Head of caudate nucleus (tissue), 42 donors: Measurements from ENCODE around the gene SLIRP.
"Not testable (repeated sequence)": the region's sequence is repeated elsewhere in the genome, so short reads cannot be mapped to it uniquely, and the experiment has no call there.

Source experiments
- DNase-seq, 42 donors: peaks; one replicate each; pipeline versions ENCODE4 v3.0.0 to v3.0.0-alpha.2; 2020 to 2021; ENCODE audit warnings: mixed read lengths in 7 of 42
- intact Hi-C: fragments of 100-400 bp; cut with DNase I; formaldehyde crosslinking; loops from one replicate; pipeline ENCODE4 v1.15.0; 2022

SLIRP gene

DNA sequence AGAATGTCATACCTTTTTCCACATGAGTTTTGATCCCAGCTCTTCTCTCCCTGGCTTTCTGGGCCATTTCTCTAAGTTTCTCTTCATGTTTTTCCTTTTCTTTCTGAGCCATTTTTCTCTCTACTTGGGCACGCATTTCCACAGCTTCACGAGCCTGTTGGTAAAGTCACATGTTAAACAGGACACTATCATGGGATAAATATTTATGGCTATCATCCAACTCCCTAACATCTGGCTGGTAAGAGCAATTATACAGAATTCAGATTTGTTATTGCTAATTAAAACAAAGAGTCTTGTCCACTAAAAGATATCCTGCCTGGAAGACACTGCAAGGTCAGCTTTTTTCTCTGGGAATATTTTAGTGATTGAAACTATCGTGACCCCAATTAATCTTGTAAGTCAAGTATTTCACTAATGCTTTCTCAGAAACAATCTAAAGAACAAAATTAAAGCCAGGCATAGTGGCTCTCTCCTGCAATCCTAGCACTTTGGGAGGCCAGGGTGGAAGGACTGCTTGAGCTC is 23.1 kb downstream of the SLIRP start:
- intact Hi-C loops, result no loop called here

DNA sequence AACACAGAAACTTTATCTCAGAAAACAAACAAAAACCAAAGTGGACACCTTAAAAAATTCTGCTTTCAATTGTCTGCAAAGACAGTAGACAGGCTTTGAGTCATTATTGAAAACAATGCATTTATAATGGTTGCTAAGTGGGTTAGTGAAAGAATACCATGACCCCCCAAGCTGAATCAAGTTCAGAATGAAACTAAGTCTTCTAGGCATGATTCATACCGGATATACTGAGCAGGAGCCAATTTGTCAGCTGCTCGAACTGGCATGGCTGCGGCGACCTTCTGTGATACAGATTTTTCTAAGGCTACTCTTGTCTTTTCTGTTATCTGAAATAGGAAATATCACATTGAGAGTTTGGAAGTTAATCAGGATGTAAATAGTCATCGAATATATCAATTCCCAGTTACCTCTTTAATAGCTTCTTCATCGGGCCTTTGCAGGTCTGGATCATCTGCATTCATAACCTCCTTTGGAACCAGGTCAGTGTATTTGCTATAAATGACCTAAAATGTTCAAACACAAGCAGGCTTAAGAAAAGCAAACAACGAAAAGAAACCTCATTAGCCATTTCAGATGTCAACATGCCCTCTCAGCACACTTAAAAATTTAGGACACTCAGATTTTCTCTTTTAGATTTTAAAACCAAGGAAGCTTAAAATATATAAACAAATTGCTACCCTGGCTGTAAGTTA is 30.8 kb downstream of the SLIRP start:
- DNase-seq, result peak in 6 of 42 donors; percentile 4 to 62 (median 30)
- intact Hi-C loops, result no loop called here

More for the DNA sequence above, 23.1 kb downstream of the SLIRP start:
- DNase-seq, result no peak

DNA sequence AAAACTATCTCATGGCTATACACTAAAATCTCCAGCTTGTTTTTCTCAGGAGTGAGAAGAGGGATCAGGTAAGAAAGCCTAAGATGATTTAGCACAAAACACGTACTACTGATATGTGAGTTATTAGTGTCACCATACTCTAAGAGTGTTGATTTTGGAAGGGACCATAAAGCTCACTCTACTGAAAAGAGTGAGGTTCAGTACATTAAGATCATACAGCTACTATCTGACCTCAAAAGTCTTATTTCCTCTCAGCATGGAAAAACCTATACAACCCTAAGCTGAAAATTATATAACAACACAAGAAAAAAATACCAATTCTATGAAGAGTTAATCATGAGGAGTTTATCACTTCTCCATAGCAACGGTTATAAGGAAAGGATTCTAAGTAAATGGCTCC is 33.5 kb downstream of the SLIRP start:
- intact Hi-C loops, result no loop called here
- no peak for DNase-seq

DNA sequence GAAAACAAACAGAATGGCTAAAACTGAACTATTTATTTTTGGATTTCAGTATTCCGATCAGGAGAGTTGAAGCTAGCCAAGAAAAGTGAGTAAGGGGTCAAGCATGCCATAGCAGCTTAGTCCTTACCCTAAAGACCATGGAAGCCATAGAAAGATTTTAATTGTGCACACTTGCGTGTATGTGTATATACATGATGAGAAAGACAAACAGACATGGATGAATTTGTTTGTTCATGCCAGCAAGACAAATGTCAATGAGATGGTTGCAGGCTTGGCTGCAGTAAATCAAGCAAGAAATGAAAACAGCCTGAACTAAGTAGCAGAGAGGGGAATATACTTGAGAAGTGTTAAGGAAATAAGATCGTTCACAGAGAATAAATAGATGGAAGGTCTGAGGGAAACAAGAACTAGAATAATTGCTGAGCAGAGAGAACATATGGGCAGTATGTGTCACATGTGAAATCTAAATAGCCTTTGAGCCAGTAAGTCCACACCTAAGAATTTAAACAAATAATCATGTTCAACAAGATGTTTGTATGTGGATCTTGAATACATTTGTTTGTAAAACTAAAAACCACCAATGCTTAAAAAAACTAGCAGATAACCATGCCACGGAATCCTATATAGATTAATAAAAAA is 38.3 kb downstream of the SLIRP start:
- no peak for DNase-seq
- intact Hi-C loops, result no loop called here

DNA sequence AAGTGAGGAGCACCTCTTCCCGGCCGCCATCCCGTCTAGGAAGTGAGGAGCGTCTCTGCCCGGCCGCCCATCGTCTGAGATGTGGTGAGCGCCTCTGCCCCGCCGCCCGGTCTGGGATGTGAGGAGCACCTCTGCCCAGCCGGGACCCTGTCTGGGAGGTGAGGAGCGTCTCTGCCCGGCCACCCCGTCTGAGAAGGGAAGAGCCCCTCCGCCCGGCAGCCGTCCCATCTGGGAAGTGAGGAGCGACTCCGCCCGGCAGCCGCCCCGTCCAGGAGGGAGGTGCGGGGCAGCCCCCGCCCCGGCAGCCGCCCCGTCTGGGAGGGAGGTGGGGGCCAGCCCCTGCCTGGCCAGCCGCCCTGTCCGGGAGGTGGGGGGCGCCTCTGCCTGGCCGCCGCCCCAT is 39.5 kb downstream of the SLIRP start:
- intact Hi-C loops, DNase-seq: not testable (repeated sequence)

DNA sequence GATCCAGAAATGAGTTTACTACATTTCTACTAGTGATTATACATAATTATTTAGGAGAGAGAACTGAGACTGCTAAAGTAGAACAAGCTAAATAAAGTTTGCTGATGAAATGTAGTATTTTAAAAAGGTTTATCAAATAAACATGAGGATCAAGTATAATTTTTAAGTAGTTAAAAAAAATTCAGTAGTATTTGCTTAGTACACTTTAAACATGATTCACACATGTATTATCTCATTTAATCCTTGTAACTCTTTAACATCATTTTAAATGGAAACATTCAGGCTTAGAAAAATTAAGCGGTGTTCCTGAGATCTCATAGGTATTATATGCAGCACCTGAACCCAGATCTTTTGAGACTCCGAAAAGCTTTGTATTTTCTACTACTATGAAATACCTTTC is 44.4 kb downstream of the SLIRP start:
- intact Hi-C loops, result no loop called here
- no peak for DNase-seq

DNA sequence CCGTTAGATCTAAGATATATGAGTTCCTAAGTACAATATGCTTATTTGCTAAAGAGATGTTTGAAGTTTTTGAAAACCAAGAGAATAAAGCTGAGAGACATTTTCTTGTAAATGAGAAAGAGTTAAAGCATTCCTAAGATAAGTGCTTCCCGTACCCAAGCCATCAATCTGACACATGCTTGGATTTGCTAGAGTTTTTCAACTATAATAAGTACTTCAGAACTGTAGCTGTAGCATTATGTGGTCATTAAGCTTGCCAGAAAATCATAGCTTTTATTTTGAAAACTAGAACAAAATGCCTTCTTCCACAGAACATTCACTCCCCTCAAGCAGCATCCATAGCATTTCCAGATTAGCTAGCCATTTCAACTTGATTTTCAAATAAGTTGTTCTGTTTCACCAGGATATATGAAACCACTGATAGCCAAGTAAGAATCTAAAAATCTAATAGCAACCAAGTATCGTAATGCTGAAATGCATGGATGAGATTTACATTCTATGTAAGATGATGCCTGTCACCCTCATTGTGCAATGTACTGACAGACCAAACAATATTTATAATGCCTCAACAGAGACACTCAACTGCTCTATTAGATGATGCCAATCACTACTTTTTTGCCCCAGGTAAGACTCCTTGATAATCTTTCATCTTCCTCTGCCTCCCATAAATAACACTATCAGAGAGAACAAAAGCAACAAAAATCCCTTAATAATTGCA is 45.1 kb downstream of the SLIRP start:
- intact Hi-C loops, result no loop called here
- no peak for DNase-seq

DNA sequence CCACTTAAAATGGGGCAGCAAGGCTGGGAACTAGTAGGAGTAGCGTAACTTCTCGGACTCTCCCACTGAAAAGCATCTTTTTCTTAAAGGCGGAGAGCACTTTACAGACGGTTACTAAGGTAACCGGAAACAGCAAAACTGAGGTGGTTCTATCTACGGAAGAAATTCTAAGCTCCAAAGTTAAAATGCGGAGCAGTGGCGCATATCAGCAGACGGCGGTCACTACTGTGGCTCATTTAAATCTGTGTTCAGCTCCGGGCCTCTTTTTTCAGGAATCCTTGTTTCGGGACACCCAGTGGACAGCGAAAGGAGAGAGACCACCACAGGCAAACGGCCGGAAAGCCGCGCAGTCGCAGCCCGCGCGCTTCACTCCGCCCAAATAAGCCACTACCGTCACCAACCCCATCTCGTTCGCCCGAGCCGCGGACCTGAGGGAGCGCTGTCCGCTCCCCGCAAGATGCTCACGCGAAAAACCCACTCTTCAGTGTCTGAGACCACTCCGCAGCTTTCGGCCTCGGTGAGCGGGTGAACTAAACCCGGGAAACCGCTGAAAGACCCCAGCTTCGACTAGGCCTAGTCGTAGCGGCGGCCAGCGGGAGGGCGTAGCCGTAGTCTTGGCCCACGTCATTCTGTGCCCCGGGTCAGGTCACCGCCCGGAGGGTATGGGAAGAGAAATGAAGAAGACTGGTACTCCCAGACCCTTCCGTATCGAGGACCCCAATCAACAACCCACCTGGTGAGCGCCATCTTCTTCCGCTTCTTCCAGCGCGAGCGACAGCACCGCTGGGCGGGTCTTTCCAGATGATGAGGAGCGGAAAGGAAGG is 52.7 kb downstream of the SLIRP start, which contains the start of gene SNW1:
Gene SNW1, minus strand, starts transcription at position 776 of the 824 bp plus-strand sequence. Its CDS starts 29 bp downstream, at position 747.
- peak; percentile 92 to 98 (median 96) for DNase-seq
- intact Hi-C loops, result loop anchor here (5.0 kb wide), 1 partner anchor 42 kb away; the partner anchor contains the start of gene ADCK1

DNA sequence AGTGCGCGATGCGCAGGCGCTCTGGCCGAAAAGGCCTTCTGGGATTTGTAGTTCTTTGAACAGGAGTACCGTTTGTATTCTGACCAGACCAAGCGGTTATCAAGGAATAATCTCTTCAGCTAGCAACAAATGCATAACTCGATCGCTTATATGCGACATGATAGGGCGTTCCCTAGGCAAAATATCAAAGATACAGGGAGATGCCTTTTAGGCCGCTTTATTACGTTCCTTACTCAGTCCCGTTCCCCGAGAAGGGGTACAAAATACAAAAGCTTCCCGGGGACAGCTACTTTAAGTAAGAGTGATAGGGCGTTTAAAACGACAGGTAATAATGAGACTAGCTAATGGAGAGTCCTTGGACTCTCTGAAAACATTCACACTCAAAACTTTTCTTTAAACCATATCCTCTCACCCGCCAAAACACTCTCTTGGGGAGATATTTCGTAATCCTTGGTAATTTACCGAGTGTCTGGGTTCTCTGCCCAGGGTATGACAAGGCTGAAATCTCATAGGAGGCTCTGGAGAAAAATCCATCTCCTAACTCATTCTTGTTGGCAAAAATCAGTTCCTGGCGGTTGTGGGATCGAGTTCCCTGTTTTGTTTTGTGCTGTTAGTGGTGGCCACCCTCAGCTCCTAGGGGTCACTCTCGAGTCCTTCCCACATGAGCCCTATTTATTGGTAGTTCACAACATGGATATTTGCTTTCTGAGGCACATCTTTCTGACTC is 53.5 kb downstream of the SLIRP start:
- DNase-seq, result peak in 35 of 42 donors; percentile 9 to 65 (median 33)
- intact Hi-C loops, result loop anchor here (5.0 kb wide), 1 partner anchor 41 kb away; the partner anchor contains the start of gene ADCK1

DNA sequence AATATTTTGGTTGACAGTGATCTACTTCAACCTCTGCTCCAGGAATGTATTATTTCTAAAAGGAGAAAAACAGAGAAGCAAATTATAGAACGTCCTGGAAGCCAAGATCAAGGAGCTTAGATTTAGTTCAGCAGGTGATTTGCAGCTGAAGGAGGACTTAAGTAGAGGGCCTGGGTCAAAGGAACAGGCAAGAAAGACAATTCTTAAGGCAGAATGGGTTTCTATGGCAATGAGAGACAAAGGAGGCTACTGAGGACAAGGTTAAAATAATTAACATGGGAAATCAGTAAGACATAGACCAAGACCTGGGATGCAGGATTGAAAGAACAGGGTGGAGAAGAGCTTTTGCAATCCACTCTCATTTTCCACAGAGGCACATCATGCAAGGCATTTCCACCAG is 55.4 kb downstream of the SLIRP start:
- intact Hi-C loops, result loop anchor here (5.0 kb wide), 1 partner anchor 39 kb away; the partner anchor contains the start of gene ADCK1
- no peak for DNase-seq

DNA sequence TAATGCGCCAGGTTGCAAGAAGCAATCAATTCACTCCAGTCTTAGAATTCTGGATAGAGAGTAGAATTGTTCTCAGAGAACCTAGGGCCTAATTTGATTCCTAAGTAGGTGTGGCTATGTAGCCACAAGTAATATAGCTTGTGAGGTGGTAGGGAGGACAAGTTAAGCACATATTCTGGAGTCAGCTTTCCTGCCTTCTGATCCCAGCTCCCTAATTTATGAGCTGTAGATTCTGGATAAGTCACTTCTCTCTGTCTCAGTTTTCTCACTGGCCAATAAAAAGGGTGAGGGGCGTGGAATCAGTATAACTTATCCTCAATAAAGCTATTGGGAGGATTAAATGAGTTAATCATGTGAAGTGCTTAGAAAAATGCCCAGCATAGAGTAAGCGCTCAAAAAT is 56.1 kb downstream of the SLIRP start:
- intact Hi-C loops, result loop anchor here (5.0 kb wide), 1 partner anchor 38 kb away; the partner anchor contains the start of gene ADCK1
- DNase-seq, result no peak
